HG02943 (cell line): Measurements from ENCODE around the gene ITGAL.
"Not testable (repeated sequence)": the region's sequence is repeated elsewhere in the genome, so short reads cannot be mapped to it uniquely, and the experiment has no call there.

Experiments used
- ATAC-seq: cut with Tn5 transposase; IDR thresholded peaks from one replicate; pipeline ENCODE4 v1.9.1; 2021; ENCODE audit warnings: mild to moderate bottlenecking, low read depth, moderate library complexity; ENCODE audit not compliant: unreplicated experiment

The ITGAL gene

DNA sequence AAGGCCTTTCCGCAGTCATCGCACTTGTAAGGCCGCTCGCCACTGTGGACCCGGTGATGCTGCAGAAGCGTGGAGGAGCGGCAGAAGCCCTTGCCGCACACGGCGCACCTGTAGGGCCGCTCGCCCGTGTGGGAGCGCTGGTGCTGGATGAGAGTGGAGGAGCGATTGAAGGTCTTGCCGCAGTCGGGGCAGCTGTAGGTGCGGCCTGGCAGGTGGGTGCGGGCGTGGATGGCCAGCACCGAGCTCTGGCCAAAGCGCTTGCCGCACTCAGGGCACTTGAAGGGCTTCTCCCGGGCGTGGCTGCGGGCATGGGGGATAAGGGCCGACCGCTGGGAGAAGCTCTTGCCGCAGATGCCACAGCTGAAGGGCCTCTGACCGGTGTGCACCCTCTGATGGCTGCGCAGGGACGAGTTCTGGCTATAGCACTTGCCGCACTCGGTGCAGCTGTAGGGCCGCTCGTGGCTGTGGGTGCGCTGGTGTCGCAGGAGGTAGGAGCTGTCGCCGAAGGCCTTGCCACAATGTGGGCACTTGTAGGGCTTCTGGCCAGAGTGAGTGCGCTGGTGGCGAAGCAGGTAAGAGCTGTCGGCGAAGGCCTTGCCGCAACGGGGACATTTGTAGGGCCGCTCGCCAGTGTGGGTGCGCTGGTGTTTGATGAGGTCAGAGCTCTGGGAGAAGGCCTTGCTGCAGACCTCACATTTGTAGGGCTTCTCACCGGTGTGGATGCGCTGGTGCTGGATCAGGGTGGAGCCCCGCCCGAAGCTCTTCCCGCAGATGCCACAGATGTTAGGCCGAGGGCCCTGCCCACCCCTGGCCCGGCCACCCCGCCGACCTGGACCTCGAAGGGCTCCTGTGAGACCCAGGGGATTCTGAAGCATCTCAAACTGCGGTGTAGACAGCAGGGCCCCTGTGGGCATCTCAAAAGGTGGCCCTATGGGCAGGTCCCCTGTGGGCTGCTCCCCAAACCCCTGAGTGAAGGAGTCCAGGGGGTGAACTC, 52.3 kb downstream of the ITGAL start:
- ATAC-seq, result no peak

DNA sequence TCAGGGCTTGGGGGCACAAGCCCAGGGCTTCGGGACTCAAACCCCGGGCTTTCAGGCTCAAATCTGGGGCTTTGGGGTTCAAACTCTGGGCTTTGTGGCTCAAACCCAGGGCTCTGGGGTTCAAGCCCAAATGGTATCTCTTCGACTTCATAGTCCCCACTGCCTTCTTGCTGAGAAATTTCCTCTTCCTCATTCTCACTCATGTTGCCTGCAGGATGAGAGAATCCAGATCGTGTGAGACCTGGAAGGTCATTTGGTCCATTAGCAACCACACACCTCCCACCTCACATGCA, 53.2 kb downstream of the ITGAL start:
- ATAC-seq, result no peak

DNA sequence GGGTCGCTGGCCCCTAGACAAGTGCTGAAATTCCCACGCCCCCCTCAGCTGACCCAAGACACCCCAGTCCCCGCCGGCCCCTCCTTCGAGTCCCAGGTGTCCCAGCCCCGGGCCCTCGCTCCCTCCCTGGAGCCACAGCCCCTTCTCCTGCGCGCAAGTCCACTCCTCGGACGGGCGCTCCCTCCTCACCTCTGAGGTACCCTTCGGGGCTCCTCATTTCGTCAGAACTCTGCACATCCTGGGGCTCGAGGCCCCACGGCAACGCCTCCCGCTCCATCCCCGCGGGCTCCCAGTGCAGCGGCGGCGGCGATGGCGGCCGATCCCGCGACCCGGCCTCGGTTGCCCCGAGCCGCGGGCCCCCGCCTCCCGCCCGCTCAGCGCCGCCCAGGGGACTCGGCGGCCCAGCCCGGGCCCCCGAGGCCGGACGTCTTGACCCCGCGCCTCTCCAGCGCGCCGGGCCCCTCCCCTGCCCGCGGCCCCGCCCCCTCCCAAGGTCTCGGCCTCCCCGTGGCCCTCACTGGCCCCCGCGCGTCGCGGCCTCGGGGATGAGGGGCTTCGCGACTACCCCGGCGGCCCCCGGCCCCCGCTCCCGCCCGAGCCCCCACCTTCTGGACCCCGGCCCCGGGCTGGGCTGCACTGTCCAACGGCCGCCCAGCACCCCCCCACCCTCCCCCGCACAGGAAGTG, 53.7 kb downstream of the ITGAL start, which contains the start of gene ZNF768:
TSS of gene ZNF768 (minus strand) at position 430 of the 686 bp plus-strand sequence. CDS start at position 277, 153 bp downstream.
- ATAC-seq, result peak; percentile 17

DNA sequence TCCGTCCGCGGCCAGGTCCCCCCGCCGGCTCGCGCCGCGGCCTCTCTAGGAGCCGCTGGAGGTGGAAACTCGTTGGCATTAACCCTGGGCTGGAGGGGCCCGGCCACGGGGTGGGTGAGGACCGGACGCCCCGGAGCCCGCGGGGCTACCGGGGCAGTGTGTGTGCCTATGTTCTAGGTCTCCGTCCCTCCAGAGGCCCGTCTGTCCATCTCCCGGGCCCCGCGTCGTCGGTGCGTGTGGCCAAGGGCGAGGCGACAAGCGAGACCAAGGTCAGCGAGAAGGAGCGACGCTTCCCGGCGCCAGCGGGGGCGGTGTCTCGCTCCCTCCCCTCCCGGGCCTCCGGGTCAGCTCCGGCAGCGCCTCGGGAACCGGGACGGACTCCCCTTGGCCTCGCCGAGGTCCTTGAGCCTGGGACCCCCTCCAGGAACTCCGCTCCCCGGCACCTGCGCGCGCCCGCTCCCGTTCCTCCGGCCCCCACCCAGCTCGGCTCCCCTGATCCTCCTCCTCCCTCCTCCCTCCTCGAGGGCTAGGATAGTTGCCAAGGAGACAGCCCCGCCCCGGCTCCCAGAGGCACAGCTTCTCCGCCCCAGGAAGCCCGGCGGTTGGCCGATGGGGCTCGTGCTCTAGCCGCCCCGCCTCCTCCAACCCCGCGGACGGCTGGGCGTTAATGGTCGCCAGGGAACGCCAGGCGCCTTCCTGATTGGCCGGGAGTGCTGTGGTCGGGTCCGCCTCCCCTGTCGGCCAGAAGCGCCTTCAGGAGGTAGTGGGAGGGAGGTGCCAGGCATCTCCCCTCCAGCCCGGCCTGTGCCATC, 54.5 kb downstream of the ITGAL start:
- ATAC-seq, result peak; percentile 67

DNA sequence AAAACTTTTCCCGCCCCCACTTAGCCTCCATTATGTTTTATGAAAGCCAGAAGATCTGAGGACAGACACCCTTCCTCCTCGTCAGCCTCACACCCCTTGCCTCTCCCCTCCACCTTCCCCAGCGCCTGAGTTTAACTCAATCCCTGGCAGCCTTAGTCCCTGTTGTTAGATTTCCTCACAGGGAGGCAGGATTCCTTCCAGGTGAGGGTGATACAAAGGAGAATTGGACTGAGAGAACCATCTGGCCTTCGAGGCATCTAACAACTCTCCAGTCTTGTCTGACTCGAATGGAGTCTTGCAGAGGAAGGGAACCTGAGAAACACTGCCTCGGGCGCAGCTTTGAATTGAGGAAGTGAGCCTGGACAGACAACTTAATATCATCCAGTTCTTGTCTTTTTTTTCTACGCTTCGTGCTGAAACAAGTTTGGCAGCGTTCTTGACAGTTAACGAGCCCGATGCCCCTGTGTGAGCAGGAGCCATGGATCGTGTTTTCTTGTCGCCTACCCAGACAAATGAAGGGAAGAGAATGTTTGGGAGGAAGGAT, 55.2 kb downstream of the ITGAL start:
- no peak for ATAC-seq

DNA sequence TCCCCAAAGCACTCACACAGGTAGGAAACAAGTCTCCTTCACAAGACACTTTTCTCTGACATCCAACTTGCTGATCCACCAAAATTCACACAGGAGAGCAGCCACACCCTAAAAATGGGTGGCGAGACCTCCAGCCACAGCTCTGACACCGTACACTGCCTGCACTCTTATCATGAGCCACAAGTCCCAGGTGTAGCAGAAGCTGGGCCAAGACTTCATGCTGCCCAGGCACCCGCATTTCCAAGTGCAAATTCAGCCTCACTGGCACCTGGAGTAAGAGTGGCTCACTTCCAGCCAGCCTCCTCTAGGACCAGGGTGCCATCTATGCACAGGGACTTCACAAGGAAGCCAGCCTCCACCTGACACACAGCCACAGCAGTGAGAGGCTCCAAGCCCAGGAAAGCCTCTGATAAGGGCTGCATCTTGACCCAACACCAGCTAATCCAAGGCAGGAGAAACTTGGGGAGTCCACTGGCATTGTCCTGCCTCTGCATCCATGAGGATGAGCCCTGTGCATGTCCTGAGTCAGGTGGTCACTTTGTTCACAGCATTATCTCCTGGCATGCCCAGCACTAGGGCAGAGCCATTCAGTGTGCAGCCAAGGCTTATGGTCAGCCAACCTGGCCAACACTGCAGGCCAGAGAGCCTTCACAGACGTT, 56.4 kb downstream of the ITGAL start:
- ATAC-seq, result no peak

DNA sequence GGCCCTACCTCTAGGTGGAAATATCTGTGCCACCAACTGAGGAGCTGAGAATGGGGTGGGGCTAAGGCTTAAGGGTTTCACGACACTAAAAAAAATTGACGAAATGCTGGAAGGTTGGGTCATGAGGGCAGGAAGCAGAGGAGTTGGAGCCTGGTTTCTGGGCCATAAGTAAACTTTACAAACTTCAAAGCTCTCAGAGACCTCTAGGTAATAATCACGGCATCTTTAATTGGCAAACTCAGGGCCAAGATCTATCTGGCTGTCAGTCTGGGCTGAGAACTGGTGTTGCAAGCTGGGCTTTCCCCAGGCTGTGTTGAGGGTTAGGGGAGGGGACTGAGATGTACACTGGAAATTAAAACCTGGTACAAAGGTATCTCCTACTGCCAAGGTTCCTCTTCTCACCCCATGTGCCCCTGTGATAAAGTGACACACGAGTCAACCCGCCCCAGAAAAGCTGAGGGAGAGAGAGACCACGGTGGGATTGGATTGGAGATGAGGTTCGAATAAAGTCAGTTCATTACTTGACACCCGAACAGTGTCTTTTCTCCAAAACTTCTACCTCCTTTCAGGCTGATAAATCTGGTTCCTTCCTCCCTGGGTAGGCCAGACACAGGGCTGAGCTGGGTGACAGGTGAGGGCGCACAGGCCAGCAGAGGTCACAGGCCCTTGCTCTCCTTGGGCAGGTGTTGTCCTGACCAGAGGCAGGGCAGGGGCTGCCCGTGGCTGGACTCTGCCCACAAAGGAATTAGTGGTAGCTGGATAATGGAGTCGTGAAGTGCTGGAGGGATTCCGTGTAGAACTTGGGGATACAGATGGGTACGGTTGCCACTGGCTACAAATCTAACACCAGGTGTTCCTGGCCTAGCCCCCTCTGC, 57.9 kb downstream of the ITGAL start:
- no peak for ATAC-seq

DNA sequence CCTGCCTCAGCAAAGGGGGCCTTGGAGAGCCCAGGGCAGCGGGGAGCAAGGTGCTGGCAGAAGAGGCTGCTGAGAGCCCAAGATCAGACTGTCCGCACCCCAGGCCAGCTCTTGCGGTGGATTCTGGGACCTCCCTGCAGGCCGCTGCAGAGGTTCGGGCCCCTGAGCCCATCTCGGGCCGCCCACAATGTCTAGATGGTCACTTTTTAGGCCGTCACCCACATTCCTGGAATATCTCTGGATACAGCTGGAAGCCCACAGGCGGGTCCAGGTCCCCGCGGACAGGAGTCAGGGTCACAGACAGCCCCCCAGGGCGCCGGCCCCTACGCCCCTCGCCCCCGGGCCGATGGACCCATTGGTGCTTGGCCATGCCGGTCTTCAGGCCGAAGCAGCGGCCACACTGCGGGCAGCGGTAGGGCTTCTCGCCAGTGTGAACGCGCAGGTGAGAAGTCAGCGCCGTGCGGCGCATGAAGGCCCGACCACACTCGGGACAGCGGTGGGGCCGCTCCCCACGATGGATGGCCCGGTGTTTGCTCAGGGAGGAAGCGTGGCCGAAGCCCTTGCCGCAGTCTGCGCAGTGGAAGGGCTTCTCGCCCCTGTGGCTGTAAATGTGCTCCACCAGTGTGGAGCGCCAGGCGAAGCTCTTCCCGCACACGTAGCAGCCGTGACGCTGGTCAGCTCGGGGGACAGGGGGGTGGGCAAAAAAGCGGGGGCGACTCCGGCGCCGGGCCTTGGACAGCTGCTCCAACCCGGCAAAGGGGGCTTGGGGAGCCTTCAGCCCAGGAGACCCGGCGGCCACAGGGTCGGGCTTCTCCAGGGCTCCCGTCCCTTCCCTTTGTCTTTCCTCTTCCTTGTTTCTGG, 60.0 kb downstream of the ITGAL start:
- no peak for ATAC-seq

DNA sequence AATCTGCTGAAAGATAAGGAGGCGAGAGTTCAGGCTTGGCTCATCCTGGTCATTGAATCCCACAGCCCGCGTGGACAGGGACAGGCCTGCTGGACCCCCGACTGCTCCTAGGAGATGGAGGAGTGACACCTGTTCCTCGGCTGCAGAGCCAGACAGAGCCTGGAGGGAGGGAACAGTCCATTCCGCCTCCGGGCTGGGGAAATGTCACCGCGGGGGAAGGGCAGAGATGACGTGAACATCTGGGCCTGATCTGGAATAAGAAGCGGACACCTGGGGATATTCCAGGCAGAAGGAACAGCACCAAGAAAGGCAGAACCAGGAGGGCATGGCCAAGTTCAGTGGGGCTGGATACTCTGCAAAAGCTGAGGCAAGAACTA, 60.6 kb downstream of the ITGAL start:
- ATAC-seq, result no peak

DNA sequence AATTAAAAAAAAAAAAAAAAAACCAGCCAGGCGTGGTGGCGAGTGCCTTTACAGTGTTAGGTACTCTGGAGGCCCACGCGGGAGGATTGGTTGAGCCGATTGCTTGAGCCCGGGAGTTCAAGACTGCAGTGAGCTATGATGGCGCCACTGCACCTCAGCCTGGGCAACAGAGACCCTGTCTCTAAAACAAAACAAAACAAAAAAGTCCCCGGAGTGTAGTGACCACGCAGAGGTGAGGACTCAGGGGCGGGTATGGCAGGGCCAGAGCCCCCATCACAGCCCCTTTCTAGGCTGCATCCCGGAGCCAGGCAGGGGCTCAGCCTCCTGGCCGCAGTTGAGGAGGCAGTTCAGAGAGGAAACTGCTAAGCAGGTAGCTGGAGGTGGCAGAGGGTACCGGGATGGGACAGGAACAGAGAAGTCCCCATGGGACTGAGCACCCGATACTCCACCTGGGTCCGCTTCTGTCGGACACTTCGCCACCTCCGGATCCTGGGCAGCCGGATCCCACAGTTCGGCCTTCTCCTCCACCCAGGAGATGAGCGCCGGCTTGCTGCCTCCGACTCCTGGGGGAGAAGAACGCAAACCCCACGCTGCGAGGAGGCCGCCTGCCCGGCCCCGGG, 61.3 kb downstream of the ITGAL start:
- peak; percentile 10 for ATAC-seq

DNA sequence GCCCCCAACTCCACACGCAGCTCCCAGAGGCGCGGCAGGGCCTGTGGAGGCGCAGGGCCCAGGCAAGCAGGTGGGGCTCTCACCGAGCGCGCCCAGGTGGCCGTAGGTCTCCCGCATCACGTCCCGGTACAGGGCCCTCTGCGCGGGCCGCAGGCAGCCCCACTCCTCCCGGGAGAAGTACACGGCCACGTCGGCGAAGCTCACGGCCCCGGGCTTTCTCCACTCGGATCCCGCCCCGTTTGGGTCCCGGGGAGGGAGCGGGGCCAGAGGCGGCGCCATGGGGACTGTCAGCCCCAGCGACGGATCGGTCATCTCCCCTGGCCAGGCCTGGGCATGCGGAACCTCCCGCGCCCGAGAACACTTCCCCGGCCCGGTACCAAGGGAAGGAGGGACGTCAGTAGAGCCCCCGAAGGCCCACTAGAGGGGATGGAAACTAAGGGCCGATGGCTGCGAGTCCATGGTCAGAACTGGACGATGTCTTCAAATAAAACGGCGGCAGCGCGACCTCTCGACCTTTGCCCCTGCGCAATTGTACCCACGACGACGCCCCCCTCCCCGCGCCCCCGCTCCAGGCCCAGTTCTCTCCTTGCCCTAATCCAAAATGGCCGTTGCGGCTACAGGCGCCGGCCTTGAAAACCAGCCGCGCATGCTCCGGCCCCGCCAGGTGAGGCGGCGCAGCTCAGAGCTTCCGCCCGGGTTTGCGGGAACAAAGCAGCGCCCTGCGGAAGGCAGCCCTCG, 62.0 kb downstream of the ITGAL start, which contains the start of gene ZNF747:
TSS of gene ZNF747 (minus strand) at position 491 of the 738 bp plus-strand sequence. CDS start at position 312, 179 bp downstream.
- ATAC-seq, result peak; percentile 60

DNA sequence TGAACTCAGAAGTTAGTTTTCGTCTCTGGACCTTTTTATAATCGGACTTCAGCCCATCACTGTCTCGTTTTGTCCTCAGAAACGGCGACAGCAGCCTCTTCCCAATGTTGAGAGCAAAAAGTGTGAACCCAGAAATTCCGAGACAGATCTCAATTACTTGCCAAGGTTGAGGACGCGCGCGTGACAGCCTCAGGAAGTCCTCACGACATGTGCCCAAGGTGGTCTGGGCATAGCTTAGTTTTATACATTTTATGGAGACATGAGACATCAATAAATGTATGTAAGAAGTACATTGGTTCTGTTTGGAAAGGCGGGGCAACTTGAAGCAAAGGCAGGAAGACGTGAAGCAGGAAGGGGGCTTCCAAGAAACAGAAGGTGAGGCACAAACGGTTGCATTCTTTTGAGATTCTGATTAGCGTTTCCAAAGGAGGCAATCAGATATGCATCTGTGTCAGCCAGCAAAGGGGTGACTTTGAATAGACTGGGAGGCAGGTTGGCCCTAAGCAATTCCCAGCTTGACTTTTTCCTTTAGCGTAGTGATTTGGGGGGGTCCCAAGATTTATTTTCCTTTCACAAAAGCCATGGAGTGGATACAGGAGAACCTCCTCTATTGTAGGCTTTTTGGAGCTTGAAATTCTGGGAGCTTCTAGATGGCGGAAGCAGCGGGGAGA, 62.7 kb downstream of the ITGAL start:
- ATAC-seq, result peak; percentile 10

DNA sequence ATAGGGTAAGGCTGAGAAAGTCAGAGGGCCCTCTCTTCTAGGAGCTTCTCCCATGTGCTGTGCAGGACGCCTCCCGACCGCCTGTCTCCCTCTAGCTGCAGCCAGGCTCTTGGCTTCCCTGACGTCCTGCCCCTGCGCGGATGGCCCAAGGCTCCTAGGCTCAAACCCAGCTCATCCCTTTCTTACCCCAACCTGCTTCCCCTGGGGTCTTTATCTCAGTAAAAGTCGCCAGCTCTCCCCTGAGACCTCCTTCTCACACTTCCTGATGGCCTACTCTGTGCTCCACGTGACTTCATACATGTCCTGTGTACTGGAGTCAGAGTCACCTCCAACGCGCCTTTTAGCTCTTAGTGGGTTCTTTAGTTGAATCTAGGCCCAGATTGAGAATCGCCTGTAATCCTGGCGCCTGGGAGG, 63.2 kb downstream of the ITGAL start:
- ATAC-seq, result no peak

DNA sequence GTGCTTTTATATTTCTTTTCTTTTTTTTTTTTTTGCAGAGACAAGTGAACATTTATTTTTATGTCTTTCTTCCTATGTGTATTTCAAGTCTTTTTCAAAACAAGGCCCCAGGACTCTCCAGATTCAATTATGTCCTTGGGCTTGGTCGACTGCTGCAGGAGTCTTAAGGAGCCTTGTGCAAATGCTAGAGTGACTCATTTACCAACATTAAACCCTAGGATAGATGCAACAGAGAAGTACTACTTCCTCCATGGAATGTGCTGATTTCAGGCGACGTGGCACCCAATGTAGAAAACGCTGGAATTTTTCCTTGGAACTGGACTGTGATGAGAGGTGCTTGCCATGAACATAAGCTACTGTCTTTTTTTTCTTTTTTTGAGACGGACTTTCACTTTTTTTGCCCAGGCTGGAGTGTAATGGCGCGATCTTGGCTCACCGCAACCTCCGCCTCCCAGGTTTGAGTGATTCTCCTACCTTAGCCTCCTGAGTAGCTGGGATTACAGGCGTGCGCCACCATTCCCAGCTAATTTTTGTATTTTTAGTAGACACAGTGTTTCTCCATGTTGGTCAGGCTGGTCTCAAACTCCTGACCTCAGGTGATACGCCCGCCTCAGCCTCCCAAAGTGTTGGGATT, 64.0 kb downstream of the ITGAL start:
- ATAC-seq, result not testable (repeated sequence)

DNA sequence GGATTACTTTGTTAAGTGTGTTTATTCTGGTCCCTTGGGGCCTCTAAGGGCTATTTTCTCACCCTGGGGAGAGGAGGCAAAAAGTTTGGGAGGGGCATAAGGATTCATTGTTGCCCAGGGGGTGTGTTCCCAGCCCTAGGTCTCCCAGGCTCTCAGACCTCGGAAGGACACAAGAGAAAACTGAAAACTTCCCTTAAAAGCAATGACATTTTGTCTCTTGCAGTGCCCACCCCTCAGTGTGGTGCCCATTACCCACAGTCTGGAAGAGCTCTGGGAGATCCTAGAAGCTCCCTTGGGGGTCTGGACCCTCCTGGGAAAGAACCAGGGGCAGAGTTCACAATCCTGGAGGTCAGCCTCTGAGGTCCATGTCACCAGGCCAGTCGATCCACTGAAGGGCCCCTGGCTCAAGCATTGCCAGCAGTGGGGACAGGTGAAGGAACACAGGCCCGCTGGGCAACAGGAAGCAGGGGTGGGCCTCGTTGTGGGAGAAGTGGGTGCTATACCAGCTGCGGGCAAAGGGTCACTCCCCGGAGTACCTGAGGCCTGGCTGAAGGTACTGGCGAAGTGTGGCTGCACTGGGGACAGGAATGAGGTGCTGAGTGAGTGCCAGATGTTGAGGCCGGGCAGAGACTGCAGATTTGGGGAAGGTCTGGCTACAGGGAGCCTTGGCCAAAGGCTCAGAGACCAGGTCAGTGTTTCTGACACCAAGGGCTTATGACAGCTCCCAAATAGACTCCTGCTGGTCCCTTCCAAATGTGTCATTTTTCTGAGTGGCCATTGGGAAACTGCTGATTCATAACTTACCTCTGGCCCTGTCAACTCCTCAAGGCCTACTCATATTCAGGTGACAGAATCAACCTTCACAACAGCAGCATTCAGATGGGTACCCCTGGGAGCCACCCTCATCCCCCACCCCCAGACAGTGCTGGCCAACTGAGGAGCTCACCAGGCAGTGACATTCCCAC, 66.7 kb downstream of the ITGAL start:
- ATAC-seq, result no peak
